Nephron progenitor cell (in vitro differentiated cells): ENCODE measurements around the gene BPI.

Experiments
- DNase-seq: peaks from one replicate; pipeline ENCODE4 v3.0.0; 2021
- H3K27ac Mint-ChIP-seq: 2 replicates; pipeline ENCODE4 v1.8.0; 2021; ENCODE audit warnings: mild to moderate bottlenecking, moderate library complexity, mixed read lengths
- H3K27me3 Mint-ChIP-seq: 2 replicates; pipeline ENCODE4 v1.8.0; 2021; ENCODE audit warnings: mild to moderate bottlenecking, low read depth, mixed read lengths; ENCODE audit not compliant: poor library complexity
- H3K36me3 Mint-ChIP-seq: 2 replicates; pipeline ENCODE4 v1.8.0; 2021; ENCODE audit warnings: low read depth, mixed read lengths
- H3K4me1 Mint-ChIP-seq: 2 replicates; pipeline ENCODE4 v1.8.0; 2021; ENCODE audit warnings: mixed read lengths
- H3K4me3 Mint-ChIP-seq: 2 replicates; pipeline ENCODE4 v1.8.0; 2021; ENCODE audit warnings: mild to moderate bottlenecking, moderate library complexity, mixed read lengths
- H3K9me3 Mint-ChIP-seq: 2 replicates; pipeline ENCODE4 v1.8.0; 2021; ENCODE audit warnings: mild to moderate bottlenecking, moderate library complexity, mixed read lengths
- TF ChIP-seq, protein P1 (sequence below): fragments of 200-600 bp; sonication (generic); IDR thresholded peaks from 2 replicates; pipeline ENCODE4 v1.5.0; 2021; ENCODE audit warnings: antibody characterized with exemption

The BPI gene

DNA sequence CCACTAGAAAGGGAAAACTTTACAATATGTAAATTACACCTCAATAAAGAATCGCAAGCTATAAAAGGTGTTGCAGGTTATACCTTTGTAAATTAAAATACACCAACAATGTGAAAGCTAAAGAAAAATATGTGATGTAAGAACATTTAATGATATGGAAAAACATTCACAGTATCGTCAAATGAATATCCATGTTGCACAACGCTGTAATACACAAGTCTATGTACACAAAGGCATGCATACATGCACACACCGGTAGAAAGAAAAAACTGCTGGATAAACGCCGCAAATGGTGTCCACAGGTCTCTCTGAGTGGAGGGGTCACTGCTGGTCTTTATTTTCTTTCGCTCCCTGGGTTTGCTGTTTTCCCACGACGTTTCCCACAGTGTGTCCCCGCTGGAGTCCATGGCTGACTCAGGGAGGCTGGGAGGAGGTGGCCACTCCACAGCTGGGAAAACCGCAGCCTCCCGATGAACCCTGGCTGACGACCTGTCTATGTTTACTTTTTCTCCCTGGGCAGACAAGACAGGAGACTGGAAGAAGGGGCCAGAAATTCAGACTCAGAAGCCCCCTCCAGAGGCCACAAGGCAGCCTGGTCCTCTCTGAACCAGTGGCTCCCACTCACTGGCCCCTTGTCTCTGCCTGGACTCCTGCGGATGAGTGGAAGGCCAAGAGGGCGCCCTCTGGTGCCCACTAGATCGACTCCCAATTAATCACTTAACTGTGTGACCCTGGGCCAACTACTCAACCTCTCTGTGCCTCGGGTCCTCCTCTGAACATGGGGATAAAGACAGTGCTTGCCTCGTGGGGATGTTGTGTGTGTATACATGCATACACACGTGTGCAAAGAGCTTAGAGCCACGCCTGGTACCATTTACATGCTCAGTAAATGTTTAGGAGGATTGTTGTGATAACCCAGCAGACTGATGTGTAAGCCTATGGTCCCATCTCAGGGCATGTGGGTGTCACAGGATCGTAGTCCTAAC is 12.8 kb upstream of the BPI start:
- H3K27me3 Mint-ChIP-seq, result peaks cover 8% of the 10 kb centered on the region
- H3K9me3 Mint-ChIP-seq, result peaks cover 5% of the 10 kb centered on the region
- H3K4me3 Mint-ChIP-seq, result peak overlapping the region; percentile 41
- peak overlapping the region; percentile 91 for H3K27ac Mint-ChIP-seq
- peak; percentile 39 for DNase-seq
- peaks cover 54% of the 10 kb centered on the region for H3K4me1 Mint-ChIP-seq
- TF ChIP-seq, protein P1, sequence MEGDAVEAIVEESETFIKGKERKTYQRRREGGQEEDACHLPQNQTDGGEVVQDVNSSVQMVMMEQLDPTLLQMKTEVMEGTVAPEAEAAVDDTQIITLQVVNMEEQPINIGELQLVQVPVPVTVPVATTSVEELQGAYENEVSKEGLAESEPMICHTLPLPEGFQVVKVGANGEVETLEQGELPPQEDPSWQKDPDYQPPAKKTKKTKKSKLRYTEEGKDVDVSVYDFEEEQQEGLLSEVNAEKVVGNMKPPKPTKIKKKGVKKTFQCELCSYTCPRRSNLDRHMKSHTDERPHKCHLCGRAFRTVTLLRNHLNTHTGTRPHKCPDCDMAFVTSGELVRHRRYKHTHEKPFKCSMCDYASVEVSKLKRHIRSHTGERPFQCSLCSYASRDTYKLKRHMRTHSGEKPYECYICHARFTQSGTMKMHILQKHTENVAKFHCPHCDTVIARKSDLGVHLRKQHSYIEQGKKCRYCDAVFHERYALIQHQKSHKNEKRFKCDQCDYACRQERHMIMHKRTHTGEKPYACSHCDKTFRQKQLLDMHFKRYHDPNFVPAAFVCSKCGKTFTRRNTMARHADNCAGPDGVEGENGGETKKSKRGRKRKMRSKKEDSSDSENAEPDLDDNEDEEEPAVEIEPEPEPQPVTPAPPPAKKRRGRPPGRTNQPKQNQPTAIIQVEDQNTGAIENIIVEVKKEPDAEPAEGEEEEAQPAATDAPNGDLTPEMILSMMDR, result peak; percentile 36
- no peaks in the 10 kb centered on the region for H3K36me3 Mint-ChIP-seq

DNA sequence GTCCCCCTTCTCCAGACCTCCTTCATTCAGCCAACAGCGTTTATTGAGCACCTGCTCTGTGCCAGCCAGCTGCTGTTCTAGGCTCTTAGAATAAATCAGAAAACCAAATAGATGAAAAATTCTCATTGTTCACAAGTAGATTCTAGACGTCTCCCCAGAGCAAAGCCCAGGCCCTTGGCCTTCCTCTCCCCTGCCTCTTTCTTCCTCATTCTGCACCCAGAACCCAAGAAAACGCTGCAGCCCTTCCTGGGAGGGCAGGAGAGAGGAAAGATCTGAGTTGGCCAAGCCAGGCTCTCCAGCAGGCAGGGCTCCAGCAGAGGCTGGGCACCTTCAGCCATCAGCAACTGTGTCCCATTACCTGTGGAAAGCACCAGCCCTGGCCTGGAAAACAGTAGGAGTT is 12.0 kb upstream of the BPI start:
- H3K27ac Mint-ChIP-seq, result no peak overlapping the region
- H3K36me3 Mint-ChIP-seq, result no peaks in the 10 kb centered on the region
- DNase-seq, result no peak
- no peak overlapping the region for H3K4me3 Mint-ChIP-seq
- TF ChIP-seq, protein P1, result no peak
- peaks cover 5% of the 10 kb centered on the region for H3K9me3 Mint-ChIP-seq
- peaks cover 50% of the 10 kb centered on the region for H3K4me1 Mint-ChIP-seq
- H3K27me3 Mint-ChIP-seq, result peaks cover 8% of the 10 kb centered on the region

DNA sequence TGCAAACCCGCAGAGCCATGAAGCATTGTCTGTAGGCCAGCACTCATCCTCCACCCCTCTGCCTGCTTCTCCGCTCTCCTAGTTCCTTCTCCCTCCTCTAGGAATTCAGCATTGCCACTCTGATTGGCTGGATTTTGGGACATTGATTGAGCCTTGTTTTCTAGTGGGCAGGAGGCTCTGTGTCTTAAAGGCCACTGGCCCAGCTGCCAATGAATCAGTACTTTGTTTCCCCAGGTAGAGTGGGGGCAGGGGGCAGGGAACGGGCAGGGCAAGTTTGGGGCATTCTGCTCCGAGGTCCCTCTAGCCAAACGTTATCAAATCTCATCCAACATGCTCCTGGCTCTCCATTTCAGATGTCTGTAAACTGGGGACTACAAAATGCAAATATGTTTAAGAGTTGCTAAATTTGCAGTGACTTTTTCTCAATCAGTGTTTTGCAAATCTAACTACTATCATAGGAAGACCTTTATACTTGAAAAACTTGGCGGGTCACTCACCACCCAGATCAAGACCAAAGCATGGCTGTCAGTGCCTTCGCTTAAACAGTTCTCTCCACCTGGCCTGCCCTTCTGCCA is 10.4 kb upstream of the BPI start:
- DNase-seq, result no peak
- Mint-ChIP-seq H3K4me1 (peaks cover 37% of the 10 kb centered on the region), H3K9me3 (peaks cover 5% of the 10 kb centered on the region), H3K27me3 (peaks cover 8% of the 10 kb centered on the region), H3K4me3 (no peak overlapping the region), H3K27ac (peak overlapping the region; percentile 15), H3K36me3 (no peaks in the 10 kb centered on the region)
- TF ChIP-seq, protein P1, result no peak

DNA sequence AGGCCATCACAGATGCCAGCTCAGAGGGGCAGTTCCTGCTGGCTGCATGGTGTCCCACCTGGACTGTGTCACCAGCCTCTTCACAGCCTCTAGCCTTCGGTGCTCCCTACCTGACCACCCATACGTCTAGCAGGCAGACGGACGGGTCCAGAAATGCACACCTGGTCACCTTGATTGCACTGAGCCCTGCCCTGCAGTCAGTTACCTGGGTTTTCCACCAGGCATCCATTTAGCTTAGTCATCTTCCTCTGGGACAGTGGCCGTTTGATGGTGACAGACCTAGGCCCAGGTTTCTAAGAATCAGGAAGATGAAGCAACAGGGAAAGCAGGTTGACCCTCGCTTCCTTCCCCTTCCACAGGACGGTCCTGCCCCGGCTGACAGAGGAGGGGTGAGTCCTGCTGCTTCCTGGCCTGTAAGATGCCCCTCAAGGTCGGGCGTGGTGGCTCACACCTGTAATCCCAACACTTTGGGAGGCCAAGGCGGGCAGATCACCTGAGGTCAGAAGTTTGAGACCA is 9.8 kb upstream of the BPI start:
- H3K27me3 Mint-ChIP-seq, result peaks cover 8% of the 10 kb centered on the region
- no peak for DNase-seq
- TF ChIP-seq, protein P1, result no peak
- no peaks in the 10 kb centered on the region for H3K36me3 Mint-ChIP-seq
- no peak overlapping the region for H3K27ac Mint-ChIP-seq
- H3K4me1 Mint-ChIP-seq, result peaks cover 38% of the 10 kb centered on the region
- no peak overlapping the region for H3K4me3 Mint-ChIP-seq
- peaks cover 5% of the 10 kb centered on the region for H3K9me3 Mint-ChIP-seq

DNA sequence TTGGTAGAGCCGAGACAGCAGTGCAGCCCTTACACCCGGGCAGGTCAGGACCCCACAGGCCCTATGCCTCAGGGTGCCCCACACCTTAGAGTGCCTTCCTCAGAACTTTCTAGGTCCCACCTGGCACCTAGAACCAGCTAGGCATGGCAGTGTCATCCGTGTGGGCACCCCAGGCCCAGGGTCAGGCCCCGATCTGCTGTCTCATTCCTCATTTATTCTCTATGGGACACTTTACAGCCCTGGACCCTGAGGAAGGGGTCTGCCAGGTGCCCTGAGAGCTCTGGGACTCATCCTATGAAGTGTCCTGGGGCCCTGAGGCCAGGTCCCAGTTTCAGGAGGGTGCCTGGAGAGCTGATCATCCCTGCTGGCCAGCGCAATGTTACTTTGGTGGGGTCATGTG is 8.1 kb upstream of the BPI start:
- Mint-ChIP-seq H3K9me3 (peaks cover 5% of the 10 kb centered on the region), H3K4me1 (peaks cover 43% of the 10 kb centered on the region), H3K27ac (no peak overlapping the region), H3K4me3 (no peak overlapping the region), H3K27me3 (peaks cover 13% of the 10 kb centered on the region), H3K36me3 (no peaks in the 10 kb centered on the region)
- TF ChIP-seq, protein P1, result no peak
- no peak for DNase-seq
